Activated CD8-positive, alpha-beta T cell treated with anti-CD3 and anti-CD28 coated beads for 36 hours (primary cell): ENCODE data around the gene LPP. TPM values are rescaled to one million over a fixed set of nuclear protein-coding genes. Genes with fewer than 3 reads are reported as not detected.

ENCODE experiments used
- ATAC-seq: fragments of 200-7000 bp; cut with Tn5 transposase; one replicate; pipeline ENCODE4 v1.10.0; 2021; ENCODE audit warnings: mild to moderate bottlenecking, moderate library complexity
- CTCF ChIA-PET: fragments of 350-600 bp; sonication (Branson Sonifier 250); formaldehyde crosslinking; loops from one replicate; lab custom pipeline; 2021; ENCODE audit warnings: antibody characterized with exemption; lab: Charles Lee
- POLR2A ChIA-PET: fragments of 350-600 bp; sonication (Branson Sonifier 250); formaldehyde crosslinking; loops from one replicate; lab custom pipeline; 2021; ENCODE audit warnings: antibody characterized with exemption; lab: Charles Lee
- DNase-seq: peaks from one replicate; pipeline ENCODE4 v3.0.0-alpha.2; 2020
- H3K27ac Mint-ChIP-seq: one replicate; pipeline ENCODE4 v1.8.0; 2021; ENCODE audit warnings: mild to moderate bottlenecking, mixed read lengths
- H3K27me3 Mint-ChIP-seq: one replicate; pipeline ENCODE4 v1.8.0; 2021; ENCODE audit warnings: mixed read lengths
- H3K36me3 Mint-ChIP-seq: one replicate; pipeline ENCODE4 v1.8.0; 2021; ENCODE audit warnings: low read depth, mixed read lengths
- H3K4me1 Mint-ChIP-seq: one replicate; pipeline ENCODE4 v1.8.0; 2021; ENCODE audit warnings: low read depth, mixed read lengths
- H3K4me3 Mint-ChIP-seq: one replicate; pipeline ENCODE4 v1.8.0; 2021; ENCODE audit warnings: mild to moderate bottlenecking, moderate library complexity, mixed read lengths
- H3K9me3 Mint-ChIP-seq: one replicate; pipeline ENCODE4 v1.8.0; 2021; ENCODE audit warnings: mixed read lengths
- intact Hi-C: fragments of 100-400 bp; cut with micrococcal nuclease; formaldehyde crosslinking; loops from one replicate; pipeline ENCODE4 v1.10.0; 2022
- total RNA-seq, 2 experiments: library from RNA; stranded (reverse); gene quantifications; one replicate each; pipeline ENCODE4 v1.2.3, GENCODE V29; 2021
- TF ChIP-seq, protein P1 (sequence below): fragments of 200-600 bp; IDR thresholded peaks from one replicate; pipeline ENCODE4 v1.8.0; 2022; ENCODE audit warnings: antibody characterized with exemption, mild to moderate bottlenecking

Gene LPP
- total RNA-seq, 2 experiments from 2014 or later: 16.4 to 22.6 TPM

DNA sequence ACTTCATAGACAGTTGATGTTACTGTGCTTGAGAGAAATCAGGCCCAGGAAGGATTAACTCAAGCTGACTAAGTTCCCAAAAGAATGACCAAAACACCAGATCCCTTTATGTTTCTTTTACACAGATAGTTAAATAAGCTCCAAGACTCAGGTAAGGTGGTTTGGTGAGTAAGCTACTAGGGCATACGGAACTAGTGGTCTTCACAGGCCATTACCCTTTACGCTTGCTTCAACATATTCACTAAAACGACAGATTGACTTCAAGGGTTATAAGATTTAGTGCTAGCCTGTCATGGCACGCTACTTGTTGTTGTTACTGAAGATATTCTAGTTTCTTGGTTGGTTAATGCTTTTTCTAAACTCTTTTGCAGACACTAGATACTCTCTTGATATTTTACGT is 369.3 kb downstream of the LPP start:
- H3K4me1 Mint-ChIP-seq: no peaks in the 10 kb centered on the region
- ChIA-PET POLR2A (interaction anchor here (0.6 kb wide), 1 partner anchor 39 kb away, joined by 3 read pairs; no protein-coding TSS in a partner anchor), CTCF (interaction anchor here (1.0 kb wide), 1 partner anchor 431 kb away, joined by 3 read pairs; no protein-coding TSS in a partner anchor)
- TF ChIP-seq, protein P1, sequence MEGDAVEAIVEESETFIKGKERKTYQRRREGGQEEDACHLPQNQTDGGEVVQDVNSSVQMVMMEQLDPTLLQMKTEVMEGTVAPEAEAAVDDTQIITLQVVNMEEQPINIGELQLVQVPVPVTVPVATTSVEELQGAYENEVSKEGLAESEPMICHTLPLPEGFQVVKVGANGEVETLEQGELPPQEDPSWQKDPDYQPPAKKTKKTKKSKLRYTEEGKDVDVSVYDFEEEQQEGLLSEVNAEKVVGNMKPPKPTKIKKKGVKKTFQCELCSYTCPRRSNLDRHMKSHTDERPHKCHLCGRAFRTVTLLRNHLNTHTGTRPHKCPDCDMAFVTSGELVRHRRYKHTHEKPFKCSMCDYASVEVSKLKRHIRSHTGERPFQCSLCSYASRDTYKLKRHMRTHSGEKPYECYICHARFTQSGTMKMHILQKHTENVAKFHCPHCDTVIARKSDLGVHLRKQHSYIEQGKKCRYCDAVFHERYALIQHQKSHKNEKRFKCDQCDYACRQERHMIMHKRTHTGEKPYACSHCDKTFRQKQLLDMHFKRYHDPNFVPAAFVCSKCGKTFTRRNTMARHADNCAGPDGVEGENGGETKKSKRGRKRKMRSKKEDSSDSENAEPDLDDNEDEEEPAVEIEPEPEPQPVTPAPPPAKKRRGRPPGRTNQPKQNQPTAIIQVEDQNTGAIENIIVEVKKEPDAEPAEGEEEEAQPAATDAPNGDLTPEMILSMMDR: no peak
- H3K27me3 Mint-ChIP-seq: no peaks in the 10 kb centered on the region
- no peaks in the 10 kb centered on the region for H3K9me3 Mint-ChIP-seq
- DNase-seq (no peak), ATAC-seq (no peak)
- H3K4me3 Mint-ChIP-seq: no peak overlapping the region
- peaks cover 16% of the 10 kb centered on the region for H3K36me3 Mint-ChIP-seq
- H3K27ac Mint-ChIP-seq: no peak overlapping the region
- intact Hi-C loops: no loop called here

DNA sequence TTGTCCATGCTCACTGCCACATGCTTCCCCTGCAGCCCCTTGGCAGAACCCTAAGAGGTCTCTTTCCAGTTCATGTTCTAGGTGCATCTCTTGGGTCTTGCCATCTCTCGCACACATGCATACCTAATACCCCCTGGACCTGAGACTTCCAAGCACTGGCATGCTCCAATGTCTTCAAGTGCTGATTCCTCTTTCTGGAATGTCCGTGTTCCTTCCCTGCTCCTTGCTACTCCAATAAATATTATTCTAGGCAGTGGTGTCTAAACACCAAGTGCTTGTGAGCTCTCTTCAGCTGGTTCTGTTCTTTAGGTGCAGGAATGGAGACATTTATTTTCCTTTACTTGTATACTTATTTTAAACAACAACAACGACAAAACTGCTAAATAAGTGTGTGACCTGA is 370.1 kb downstream of the LPP start:
- ChIA-PET POLR2A (no interaction called here), CTCF (interaction anchor here (1.1 to 1.7 kb wide), 2 partner anchors 33 to 618 kb away, joined by 3 read pairs; no protein-coding TSS in a partner anchor)
- no peak overlapping the region for H3K4me3 Mint-ChIP-seq
- ATAC-seq: no peak
- TF ChIP-seq, protein P1: no peak
- H3K27ac Mint-ChIP-seq: no peak overlapping the region
- intact Hi-C loops: no loop called here
- no peak for DNase-seq
- no peaks in the 10 kb centered on the region for H3K27me3 Mint-ChIP-seq
- no peaks in the 10 kb centered on the region for H3K4me1 Mint-ChIP-seq
- H3K9me3 Mint-ChIP-seq: no peaks in the 10 kb centered on the region
- H3K36me3 Mint-ChIP-seq: peaks cover 16% of the 10 kb centered on the region

DNA sequence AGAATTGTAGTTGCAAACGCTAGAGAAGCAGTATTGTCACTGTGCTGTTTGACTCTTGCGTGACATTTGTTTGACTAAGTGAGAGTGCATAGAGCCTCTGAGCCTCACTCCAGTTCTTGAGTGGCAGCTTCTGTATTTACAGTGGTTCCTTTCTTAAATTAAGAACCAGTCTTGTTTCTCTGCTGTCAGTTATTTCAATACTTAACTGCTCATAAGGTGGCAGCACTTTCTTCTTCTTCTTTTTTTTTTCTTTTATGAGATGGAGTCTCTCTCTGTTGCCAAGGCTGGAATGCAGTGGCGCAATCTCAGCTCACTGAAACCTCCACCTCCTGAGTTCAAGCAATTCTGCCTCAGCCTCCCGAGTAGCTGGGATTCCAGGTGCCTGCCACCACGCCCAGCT is 372.1 kb downstream of the LPP start:
- DNase-seq: no peak
- no peaks in the 10 kb centered on the region for H3K9me3 Mint-ChIP-seq
- H3K36me3 Mint-ChIP-seq: peaks cover 16% of the 10 kb centered on the region
- ChIA-PET CTCF (no interaction called here), POLR2A (no interaction called here)
- no peak overlapping the region for H3K27ac Mint-ChIP-seq
- ATAC-seq: no peak
- H3K4me3 Mint-ChIP-seq: no peak overlapping the region
- peaks cover 2% of the 10 kb centered on the region for H3K4me1 Mint-ChIP-seq
- TF ChIP-seq, protein P1: no peak
- no peaks in the 10 kb centered on the region for H3K27me3 Mint-ChIP-seq
- intact Hi-C loops: no loop called here

DNA sequence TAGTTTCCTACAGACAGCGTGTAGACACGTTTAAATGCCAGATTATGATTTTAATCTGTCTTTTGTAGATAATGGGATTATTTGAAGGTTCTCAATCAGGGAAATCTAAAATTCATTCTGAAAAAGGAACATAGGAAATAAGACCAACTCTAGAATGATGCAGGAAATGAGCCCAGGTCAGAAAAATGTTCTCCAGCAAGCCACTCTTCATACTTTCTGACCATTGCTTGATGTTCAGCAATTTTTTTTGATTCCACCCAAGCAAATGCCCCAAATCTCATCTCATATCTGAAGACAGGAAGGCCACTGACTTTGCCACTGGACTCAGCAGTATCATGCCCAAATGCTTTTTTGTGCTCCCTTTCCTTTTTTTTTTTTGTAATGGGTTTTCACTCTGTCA is 373.4 kb downstream of the LPP start:
- ATAC-seq (no peak), DNase-seq (no peak)
- POLR2A ChIA-PET: no interaction called here
- CTCF ChIA-PET: no interaction called here
- H3K9me3 Mint-ChIP-seq: no peaks in the 10 kb centered on the region
- H3K36me3 Mint-ChIP-seq: peaks cover 16% of the 10 kb centered on the region
- peaks cover 4% of the 10 kb centered on the region for H3K4me1 Mint-ChIP-seq
- no peaks in the 10 kb centered on the region for H3K27me3 Mint-ChIP-seq
- no peak overlapping the region for H3K27ac Mint-ChIP-seq
- TF ChIP-seq, protein P1: no peak
- intact Hi-C loops: no loop called here
- H3K4me3 Mint-ChIP-seq: no peak overlapping the region

DNA sequence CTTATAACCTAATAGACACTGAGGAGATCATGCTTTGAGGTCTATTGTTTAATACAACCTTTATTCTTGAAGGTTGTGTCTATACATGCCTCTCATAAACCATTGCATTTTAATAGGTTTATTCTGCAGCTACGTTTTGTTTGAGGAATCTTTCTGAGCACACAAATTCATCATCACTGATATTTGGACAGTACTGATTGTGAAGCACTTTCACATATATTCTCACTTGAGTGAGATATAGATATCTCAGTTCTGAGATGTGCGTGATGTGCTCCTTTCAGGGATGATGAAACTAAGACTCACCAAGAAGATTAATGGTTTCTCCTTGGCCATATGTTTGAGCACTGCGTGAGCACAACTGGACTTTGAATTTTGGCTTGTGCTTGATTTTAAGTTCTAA is 374.4 kb downstream of the LPP start:
- no peak overlapping the region for H3K4me3 Mint-ChIP-seq
- ATAC-seq (no peak), DNase-seq (no peak)
- H3K9me3 Mint-ChIP-seq: no peaks in the 10 kb centered on the region
- H3K4me1 Mint-ChIP-seq: peaks cover 10% of the 10 kb centered on the region
- intact Hi-C loops: no loop called here
- H3K36me3 Mint-ChIP-seq: peaks cover 16% of the 10 kb centered on the region
- ChIA-PET POLR2A (no interaction called here), CTCF (no interaction called here)
- H3K27ac Mint-ChIP-seq: no peak overlapping the region
- TF ChIP-seq, protein P1: no peak
- no peaks in the 10 kb centered on the region for H3K27me3 Mint-ChIP-seq
